Left hindlimb (tissue), 1 donor: ENCODE measurements around the gene SNAPC4.

ENCODE experiments used
- DNase-seq: peaks from one replicate; pipeline ENCODE4 v3.0.0-alpha.2; 2018

Gene SNAPC4

GRCh38 chr9:136367296-136368145, 32.4 kb downstream of the SNAPC4 start:
- no peak for DNase-seq

GRCh38 chr9:136366826-136367225, 33.1 kb downstream of the SNAPC4 start:
- DNase-seq = no peak

- DNase-seq = no peak
Measured at GRCh38 chr9:136365775-136366222, 34.2 kb downstream of the SNAPC4 start.

DNA sequence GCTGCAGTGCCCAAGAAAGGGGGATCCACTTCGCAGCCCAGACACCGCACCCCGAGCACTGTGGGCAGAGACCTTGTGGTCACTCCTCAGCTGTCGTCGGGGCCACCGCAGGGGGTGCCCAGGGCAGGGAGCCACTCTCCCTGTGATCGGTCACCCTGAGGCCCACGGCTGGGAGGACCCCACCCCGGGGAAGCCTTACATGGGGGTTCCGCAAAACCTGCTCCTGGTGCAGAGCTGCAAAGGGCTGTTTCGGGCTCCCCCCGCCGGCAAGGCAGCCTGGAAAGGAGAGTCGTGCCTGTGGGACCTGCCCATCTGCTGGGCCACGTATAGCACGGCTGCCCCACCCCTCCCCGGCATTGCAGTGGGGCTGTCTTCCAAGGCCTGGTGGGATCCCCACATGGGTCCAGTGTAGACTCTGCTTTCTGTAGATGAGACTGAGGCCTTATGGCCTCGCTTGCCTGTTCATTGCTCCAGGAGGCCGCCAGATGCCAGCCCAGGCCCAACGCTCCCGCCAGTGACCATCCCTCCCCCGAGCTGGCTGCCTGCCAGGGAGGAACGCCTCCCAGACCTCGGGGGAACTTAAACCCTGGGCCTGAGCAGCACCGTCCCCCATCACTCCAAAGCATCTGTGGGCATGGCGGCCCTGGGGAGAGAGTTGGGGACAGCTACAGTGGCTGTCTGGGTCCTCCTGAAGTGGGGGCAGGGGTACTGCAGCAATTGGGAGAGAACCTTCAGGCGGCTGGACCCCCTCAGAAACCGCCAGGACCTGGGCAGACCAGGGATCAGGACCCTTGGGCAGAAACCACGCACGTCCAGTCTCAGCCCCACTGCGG, 34.8 kb downstream of the SNAPC4 start:
- DNase-seq = peak; percentile 49

DNA sequence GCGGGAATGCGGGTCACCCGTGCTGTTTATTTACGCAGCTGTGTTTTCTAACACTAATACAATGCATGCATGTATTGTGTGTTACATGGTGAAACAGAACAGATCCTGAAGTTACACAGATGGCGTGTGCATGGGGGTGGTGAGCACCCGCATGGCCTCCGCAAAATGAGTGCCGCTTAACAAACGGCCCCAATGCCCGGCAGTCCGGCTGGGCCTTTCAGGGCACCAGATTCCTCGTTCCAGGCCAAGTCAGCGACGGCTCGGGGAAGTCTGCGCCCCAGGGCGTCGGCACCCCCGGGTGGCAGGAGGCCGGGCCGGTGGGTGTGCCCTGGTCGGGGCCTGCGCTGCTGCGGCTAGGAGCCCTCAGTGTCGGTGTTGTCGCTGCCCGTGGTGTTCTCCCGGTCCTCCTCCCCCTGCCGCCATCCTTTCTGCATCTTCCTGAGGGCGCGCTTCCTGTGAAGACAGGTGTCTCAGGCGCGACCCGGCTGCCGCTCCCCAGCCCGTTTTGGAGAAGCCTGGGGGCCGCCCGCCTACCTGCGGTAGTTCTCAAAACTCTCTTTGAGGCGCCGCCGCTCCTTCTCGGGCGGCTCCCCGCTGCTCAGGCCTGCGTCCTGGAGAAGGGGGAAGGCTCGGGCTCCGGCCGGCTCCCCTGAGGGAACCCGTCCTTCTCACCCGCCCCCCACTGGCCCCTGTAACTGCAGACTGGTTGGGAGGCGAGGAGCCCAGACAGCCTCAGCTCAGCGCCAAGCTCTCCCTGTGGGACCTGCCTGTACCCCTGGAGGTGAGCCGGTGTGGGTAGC, 35.8 kb downstream of the SNAPC4 start:
- peak; percentile 47 for DNase-seq

DNA sequence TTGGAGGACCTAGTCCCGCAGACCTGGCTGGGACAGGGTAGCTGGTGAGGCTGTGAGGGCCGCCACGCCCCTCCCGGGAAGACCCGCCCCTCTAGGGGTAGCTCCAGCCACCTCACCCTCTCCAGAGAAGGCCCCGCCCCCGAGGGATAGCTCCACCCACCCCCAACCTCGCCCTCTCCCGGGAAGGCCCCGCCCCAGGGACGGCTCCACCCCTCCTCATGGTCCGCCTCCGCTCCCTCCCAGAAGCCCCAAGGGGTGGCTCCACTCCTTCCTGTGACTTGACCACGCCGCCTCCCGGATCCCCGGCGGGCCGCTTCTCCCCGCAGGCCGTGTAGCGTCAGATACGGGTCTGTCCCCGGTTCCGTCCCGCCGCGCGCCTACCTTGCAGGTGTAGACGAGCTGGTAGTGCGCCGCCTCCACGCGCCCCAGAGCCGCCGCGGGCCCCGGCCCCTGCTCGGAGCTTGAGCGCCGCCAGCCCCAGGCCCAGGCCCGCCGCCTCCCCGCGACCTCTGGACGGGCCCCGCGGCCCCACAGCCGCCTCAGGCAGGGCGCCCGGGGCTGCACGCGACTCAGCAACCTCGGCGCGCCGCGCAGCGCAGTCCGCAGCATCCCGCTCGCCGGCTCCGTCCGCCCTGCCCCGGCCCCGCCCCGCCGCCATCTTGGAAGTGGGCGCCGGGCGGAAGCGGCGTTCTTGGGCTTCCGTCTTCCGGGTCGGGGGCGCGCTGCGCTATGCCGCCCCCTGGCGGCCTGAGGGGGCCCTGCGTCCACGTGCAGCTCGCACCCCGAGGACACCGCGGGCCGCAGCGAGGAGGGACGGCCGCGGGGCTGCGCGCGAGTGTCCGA, 36.6 kb downstream of the SNAPC4 start, which contains the start of gene DNLZ:
Gene DNLZ, minus strand, starts transcription at position 639 of the 843 bp plus-strand sequence. Its CDS starts 30 bp downstream, at position 609.
- peak; percentile 96 for DNase-seq

GRCh38 chr9:136362450-136362784, 37.6 kb downstream of the SNAPC4 start:
- peak; percentile 50 for DNase-seq

DNA sequence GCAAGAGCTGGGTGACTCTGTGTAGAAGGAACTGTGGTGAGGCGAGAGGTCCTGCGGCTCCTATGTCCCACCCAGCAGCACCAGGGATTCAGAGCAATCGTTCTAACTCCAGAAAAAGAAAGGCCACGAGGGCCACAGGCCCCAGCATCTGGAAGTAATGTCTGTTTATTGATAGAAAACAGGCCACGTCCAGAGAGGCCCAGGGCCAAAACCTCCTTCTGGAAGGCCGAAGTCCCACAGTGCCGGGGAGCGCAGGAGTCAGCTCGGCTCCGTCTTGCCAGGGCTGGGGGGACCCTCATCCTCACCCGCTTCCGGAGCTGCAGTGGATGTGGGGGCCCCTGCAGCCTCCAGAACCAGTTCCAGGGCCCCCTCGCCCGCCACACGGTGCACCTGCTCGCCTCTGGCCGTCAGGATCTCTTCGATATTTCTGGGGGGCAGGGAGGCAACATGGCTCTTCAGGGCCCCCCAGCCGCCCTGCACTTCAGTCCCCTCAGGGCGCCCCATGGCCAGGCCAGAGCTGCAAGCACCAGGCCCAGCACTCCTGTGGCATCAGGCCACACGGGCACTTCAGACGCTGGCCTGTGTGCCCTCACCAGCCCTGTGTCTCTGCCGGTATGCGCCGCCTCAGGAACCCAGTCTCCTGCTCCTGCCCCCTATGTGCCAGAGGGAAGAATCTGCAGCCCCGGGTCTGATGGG, 38.1 kb downstream of the SNAPC4 start:
- peak; percentile 59 for DNase-seq

- DNase-seq = peak; percentile 52
Measured at GRCh38 chr9:136361047-136361753, 38.8 kb downstream of the SNAPC4 start.

- DNase-seq = peak; percentile 43
Measured at GRCh38 chr9:136359774-136360718, 39.9 kb downstream of the SNAPC4 start.

DNA sequence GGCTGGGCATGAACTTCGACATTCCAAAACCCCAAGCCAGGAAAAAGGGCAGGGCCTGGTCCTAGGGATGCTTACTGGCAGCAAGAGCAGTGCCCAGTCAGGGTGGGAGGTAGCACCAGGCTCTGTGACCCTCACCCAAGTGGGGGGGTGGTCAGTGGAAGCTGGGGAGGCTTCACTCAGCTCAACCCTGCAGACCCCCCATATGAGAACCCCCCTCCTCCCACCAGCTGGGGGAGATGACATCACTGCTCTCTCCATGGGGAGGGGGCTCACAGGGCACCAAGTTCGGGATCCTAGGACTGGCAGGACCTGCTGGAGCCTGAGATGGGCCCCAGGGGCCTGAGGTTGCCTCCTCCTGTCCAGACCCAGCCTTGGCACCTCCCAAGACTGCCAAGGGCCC, 41.1 kb downstream of the SNAPC4 start:
- DNase-seq = peak; percentile 40

GRCh38 chr9:136358016-136358415, 42.0 kb downstream of the SNAPC4 start:
- DNase-seq = no peak

GRCh38 chr9:136357202-136357725, 42.7 kb downstream of the SNAPC4 start:
- peak; percentile 78 for DNase-seq

DNA sequence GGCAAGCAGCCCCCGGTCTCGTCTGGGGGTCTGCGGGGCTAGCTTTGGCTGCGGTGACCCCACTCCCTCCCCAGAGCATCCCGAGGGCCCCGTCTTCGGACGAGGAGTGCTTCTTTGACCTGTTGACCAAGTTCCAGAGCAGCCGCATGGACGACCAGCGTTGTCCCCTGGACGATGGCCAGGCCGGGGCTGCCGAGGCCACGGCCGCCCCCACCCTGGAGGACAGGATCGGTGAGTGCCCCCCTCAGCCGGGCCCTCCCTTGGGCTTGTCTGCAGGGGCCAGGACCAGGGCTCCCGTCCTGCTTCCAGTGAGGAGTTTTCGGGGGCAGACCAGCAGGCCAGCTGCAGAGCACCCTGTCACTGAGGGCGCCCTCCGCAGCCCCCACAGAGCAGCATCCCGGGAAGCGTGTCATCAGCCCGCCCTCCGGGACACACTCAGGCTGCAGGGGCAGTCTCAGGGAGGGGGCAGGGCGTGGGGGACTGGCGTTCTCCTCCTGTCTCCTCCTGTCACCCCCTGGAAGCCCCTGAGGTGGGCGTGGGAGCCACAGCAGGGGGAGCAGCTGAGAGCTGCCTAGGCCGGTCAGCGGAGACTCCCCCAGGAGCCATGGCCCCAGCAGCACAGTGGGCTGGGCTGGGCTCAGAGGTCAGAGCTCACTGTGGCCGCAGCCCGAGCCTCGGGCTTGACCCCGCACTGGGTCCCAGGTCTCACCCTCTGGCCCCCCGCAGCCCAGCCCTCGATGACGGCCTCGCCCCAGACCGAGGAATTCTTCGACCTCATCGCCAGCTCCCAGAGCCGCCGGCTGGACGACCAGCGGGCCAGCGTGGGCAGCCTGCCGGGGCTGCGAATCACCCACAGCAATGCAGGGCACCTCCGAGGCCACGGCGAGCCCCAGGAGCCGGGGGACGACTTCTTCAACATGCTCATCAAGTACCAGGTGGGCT, 44.1 kb downstream of the SNAPC4 start:
- no peak for DNase-seq

DNA sequence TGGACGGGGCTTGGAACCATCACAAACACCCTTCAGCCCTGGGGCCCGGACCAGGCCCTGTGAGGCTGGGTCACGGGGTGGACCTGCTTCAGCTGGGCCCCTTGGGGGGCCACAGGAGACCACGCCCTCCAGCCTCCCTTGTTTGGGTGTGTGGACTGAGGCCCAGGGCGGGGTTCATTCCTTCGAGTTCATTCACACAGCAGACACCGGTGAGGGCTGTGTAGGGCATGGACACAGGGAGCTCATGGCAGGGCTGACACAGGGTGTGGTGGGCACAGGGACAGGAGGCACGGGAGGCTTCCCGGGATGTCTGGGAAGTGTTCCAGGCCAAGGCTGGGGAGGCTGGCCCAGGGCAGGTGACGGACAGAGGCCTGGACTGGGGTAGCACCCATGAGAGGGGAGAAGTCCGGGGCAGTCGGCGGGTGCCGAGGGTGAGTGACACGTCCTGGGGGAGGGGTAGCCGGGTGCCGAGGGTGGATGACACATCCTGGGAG, 45.3 kb downstream of the SNAPC4 start:
- DNase-seq = no peak

DNA sequence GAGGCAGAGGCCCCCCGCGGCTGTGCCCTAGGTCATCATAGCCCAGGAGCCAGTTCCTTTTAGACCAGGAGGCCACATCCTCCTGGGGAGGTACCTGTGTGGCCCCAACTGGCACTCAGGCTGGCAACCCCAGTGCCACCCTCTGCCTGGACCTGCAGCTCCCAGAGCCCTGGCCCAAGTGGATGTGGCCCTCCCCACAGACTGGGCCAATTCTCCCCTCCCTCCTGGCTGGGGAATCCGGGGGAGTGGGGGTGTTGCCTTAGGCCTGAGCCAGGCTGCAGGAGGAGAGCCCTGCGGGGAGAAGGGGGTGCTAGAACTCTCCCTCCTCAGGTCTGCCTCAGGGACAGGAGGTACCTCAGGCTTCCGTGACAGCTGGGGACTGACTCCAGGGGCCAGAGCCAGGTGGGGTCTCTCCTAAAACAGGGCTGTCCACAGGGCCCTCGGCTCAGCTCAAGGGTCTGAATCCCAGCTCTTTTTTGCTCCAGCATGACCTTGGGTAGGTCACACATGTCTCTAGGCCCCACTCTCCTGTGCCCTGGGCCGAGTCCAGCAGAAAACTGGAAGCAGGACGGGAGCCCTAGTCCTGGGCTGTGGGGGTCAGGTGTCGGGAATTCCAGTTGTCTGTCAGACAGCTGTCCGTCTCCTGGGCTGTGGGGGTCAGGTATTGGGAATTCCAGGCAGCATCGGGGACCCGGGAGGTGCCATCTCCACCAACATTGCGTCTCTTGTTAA, 46.0 kb downstream of the SNAPC4 start:
- no peak for DNase-seq

GRCh38 chr9:136353088-136353487, 46.9 kb downstream of the SNAPC4 start:
- no peak for DNase-seq
